Left colon (tissue), 2 donors: ENCODE results near the gene UGT1A10. TPM values are rescaled to one million over a fixed set of nuclear protein-coding genes. Genes with fewer than 3 reads are reported as not detected.
A peak's percentile ranks its signal among the peaks of the same experiment; 100 is the strongest.
"Not testable (repeated sequence)": the region's sequence is repeated elsewhere in the genome, so short reads cannot be mapped to it uniquely, and the experiment has no call there.

Experiments used
- ATAC-seq: fragments of 200-7000 bp; cut with Tn5 transposase; one replicate; pipeline ENCODE4 v1.9.1; 2020; ENCODE audit warnings: mild to moderate bottlenecking, moderate library complexity
- DNase-seq, 2 donors: peaks; one replicate each; pipeline ENCODE4 v3.0.0-alpha.2; 2020
- intact Hi-C, 2 donors: fragments of 100-400 bp; cut with DNase I in 1 of 2; cut with micrococcal nuclease in 1 of 2; formaldehyde crosslinking; loops; one replicate each; pipeline versions ENCODE4 v1.11.2 to v1.14.0; 2022; cut with DNase I, micrococcal nuclease
- total RNA-seq, 2 donors: library from RNA; stranded (reverse); fragmentation: NEBNext Ultra II Directional; extraction: Animal tissue kit (Norgen Biotek cat#: 25700); gene quantifications; one replicate each; pipeline ENCODE4 v1.2.1, GENCODE V29; 2021
- donor health status: DM: no; HTN: no; CAD: no.
- donor health status: DM: yes; HTN: yes; CAD: no.

Gene UGT1A10
- total RNA-seq, 2 donors from 2014 or later: 84.8 to 112 TPM

GRCh38 chr2:233712611-233713261 lies 76.5 kb downstream of the UGT1A10 start, which contains the start of gene UGT1A5:
Gene UGT1A5, plus strand, starts transcription at chr2:233712907. Its CDS starts 85 bp downstream, at chr2:233712992.
- intact Hi-C loops: no loop called here
- ATAC-seq: peak; percentile 27
- DNase-seq: no peak

GRCh38 chr2:233713262-233713615 lies 77.0 kb downstream of the UGT1A10 start:
- ATAC-seq: no peak
- intact Hi-C loops: no loop called here
- DNase-seq: no peak

- intact Hi-C loops: no loop called here
- DNase-seq: no peak
- no peak for ATAC-seq
Observed at GRCh38 chr2:233714121-233714520, 77.9 kb downstream of the UGT1A10 start.

- ATAC-seq: no peak
- intact Hi-C loops: no loop called here
- DNase-seq: no peak
Observed at GRCh38 chr2:233718552-233718951, 82.3 kb downstream of the UGT1A10 start, which contains the start of gene UGT1A4. Gene UGT1A4, plus strand, starts transcription at chr2:233718736. Its CDS starts 85 bp downstream, at chr2:233718821.

GRCh38 chr2:233728723-233729301 lies 92.6 kb downstream of the UGT1A10 start, which contains the start of gene UGT1A3:
Gene UGT1A3, plus strand, starts transcription at chr2:233729042. Its CDS starts 85 bp downstream, at chr2:233729127.
- no peak for DNase-seq
- intact Hi-C loops: no loop called here
- peak; percentile 38 for ATAC-seq

GRCh38 chr2:233736868-233737653 lies 100.8 kb downstream of the UGT1A10 start:
- DNase-seq, intact Hi-C loops: not testable (repeated sequence)
- ATAC-seq: peak; percentile 56

- intact Hi-C loops: no loop called here
- no peak for DNase-seq
- ATAC-seq: peak; percentile 58
Observed at GRCh38 chr2:233740870-233741269, 104.6 kb downstream of the UGT1A10 start.

- ATAC-seq (no peak), DNase-seq (no peak)
- intact Hi-C loops: no loop called here
Observed at GRCh38 chr2:233743464-233744259, 107.4 kb downstream of the UGT1A10 start.

- intact Hi-C loops: no loop called here
- peak; percentile 50 for ATAC-seq
Observed at GRCh38 chr2:233745073-233745755, 109.0 kb downstream of the UGT1A10 start.

GRCh38 chr2:233745838-233746237 lies 109.6 kb downstream of the UGT1A10 start:
- intact Hi-C loops, DNase-seq, ATAC-seq: not testable (repeated sequence)

More at GRCh38 chr2:233745073-233745755, 109.0 kb downstream of the UGT1A10 start:
- no peak for DNase-seq

- ATAC-seq (no peak), DNase-seq (no peak)
- intact Hi-C loops: no loop called here
Observed at GRCh38 chr2:233746475-233747282, 110.4 kb downstream of the UGT1A10 start.

- intact Hi-C loops: no loop called here
- ATAC-seq: no peak
- no peak for DNase-seq
Observed at GRCh38 chr2:233747283-233747544, 111.0 kb downstream of the UGT1A10 start.

GRCh38 chr2:233750689-233751088 lies 114.4 kb downstream of the UGT1A10 start:
- ATAC-seq, intact Hi-C loops, DNase-seq: not testable (repeated sequence)

- DNase-seq, intact Hi-C loops: not testable (repeated sequence)
- peak; percentile 52 for ATAC-seq
Observed at GRCh38 chr2:233751212-233752009, 115.2 kb downstream of the UGT1A10 start.

- intact Hi-C loops: no loop called here
- no peak for ATAC-seq
Observed at GRCh38 chr2:233754872-233755611, 118.8 kb downstream of the UGT1A10 start.

GRCh38 chr2:233756429-233757081 lies 120.3 kb downstream of the UGT1A10 start:
- intact Hi-C loops: no loop called here
- ATAC-seq (peak; percentile 91), DNase-seq (no peak)

More at GRCh38 chr2:233754872-233755611, 118.8 kb downstream of the UGT1A10 start:
- no peak for DNase-seq
